ENCODE results near the gene NFATC2.

NFATC2 gene

DNA sequence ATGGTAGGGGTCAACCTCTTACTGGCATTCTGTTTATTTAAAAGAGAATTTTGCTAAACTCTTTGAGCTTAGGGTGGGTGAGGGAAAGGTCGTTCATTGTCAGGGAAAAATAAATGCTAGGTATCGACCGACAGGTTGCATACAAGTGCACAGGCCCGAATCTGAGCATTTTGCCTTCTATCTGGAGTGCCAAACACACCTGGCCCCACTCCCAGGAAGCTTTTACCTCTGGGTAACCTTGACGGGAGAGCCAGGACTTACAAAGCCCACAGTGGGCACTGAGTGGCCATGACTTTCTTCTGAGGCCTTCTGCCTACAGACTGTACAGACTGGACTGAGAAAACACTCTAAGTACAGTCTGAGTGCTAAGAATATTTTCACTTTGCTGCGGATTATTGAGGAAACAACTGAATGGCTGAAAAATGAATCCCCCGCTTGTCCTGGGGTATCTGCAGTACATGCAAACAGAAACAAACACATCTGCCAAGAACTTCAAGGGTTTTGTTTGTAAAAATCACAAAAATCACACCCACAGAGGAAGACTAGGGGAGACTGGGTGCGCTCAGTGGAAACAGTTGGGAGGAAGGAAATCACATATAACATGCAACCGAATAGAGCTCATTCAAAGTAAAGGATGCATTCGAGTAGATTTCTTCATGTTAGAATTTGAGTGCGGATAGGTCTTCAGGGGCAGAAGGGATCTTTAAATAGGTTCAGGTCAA, 152.8 kb downstream of the NFATC2 start:
- no peak for DNase-seq (ENCODE audit: low spot score)

DNA sequence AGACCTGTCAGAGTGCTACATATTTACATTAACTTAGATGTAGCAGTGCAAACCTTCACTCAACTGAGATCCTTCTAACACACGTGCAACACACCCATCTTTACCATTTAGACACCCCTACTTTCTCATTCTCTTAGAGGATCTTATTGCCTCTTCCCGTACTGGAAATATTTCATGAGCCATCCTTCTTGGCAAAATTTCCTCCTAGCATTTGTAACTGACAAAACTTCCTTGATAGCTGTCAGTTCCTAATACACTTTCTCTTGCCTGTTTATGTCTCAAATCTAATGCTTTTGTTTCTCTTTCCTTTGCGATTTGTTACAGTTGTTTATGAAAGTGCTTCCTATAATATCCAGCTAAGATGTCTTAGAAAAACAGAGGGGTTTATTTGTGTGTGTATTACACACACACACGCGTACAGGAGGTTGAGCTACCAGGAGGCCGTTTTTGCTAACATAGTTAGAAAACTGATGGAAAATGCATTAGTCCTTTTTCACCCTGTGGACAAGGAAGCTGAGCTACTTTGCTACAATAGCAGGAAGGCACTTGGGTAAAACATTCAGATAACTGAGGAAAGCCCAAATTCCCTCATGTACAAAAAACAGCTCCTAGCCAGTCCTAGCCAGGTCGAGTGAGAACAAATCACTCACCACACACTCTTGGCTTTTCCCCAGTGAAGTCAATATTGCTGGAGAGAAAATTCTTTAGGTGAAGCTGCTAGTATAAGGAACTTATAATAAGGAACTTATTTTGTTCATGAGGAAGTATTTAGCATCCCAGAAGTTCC, 153.6 kb downstream of the NFATC2 start:
- no peak for DNase-seq (ENCODE audit: low spot score)

DNA sequence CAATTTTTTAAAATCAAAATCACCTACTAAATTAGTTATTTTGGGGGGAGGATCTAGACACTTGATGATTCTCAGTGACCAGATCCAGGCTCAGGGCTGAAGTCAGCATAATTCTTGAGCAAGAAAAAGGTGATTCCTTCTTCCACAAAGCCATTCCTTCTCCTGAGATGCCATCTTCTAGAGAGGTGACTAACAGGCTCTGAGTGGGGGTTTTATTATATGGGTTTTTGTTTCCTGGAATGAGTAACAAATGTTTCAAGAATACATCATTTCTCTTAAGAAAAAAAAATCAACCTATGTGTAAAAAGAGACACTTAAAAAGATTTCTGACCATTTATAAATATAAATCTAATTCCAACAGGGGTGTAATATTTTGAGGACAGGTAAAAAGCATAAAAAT, 154.3 kb downstream of the NFATC2 start:
- no peak for DNase-seq (ENCODE audit: low spot score)

DNA sequence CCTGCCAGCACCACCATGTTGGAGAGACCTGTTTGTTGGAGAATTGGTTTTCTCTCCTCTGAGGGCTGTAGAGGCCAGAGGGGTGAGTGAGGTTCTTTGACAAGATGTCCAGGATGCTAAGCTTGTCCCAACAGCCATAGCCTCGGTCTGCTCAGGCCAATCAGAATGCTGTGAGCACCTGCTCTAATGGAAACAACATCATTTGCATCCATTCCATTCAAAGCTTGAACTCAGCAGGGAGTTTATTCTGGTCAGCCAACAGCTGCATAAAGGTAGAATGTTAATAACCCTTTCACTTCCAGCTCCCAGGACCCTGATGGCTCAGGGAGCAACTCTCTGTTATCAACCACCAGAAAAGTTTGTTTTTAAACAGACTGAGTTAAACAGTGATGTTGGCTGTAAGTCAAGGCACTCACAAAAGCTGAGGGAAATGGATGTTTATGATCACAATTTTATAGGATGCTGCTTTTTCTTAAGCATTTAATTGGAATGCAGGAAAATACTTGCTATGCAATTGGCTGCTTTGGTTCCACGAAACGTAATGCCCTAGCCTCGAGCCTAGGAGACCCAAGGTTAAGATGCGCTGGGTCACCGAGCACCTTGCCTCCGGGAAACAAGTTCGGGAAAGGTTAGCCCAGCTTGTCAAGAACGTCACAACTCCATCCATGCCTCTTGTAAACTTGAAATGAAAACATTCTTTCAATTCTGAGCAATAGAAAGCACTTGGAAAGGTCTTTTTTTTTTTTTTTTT, 155.2 kb downstream of the NFATC2 start:
- no peak for DNase-seq (ENCODE audit: low spot score)

DNA sequence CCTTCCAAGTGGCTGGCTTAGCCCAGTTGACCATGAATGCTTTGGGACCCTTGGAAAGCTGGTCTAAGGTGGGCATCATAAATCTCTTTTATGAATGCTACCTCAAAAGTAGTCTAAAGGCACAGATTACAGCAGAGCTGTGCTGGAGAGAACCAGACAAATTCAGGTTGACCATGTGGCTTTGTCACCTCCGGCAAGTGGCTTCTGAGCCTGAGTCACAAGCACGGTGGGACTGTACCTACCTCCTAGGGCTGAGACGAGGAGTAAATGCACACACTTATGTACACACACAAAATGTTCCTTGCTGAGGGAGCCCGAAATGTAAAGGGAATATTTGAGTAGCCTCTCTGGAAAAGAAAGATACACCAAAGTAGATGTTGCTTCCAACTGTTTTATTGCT, 155.9 kb downstream of the NFATC2 start:
- DNase-seq (ENCODE audit: low spot score): peak; percentile 37

DNA sequence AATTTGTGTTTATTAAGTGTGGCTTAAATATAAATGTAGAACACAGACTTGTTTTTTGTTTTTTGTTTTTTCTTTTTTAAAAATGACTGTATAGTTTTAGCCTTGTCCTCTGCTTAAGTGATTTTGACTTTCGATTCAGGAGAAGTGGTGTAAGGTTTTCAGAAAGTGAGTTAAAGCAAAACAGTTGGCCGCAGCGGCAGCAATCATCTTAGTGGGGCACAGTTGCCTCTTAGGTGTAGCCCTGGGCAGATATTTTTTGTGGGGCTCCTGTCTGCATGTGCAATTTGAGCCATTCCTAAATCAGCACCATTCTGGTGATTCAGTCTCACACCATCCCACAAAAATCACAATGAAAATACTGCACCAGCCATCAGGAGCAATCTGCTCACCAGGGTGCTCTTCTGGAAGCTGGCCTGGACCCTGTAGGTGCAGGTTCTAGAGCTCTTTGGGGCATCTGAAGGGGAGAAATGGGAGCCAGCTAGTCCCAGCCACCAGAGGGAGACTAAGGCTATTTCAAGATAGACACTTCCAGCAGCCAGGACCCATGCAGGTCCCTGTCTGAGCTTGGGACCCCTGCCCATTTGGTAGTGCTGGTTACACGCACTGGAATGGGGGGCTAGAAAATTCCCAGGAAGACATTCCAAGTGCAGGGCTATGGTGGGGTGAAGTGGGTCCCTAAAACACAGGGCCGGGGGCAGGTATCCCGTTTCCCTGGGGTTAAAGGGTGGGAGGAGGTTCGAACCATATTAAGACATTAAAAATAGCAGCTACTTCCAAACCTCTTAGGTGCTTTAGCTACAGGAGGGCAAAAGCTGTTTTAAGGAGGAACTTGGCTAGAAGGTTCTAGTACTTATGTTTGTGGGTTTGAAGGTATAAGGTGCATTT, 156.6 kb downstream of the NFATC2 start:
- DNase-seq (ENCODE audit: low spot score): peak; percentile 43

DNA sequence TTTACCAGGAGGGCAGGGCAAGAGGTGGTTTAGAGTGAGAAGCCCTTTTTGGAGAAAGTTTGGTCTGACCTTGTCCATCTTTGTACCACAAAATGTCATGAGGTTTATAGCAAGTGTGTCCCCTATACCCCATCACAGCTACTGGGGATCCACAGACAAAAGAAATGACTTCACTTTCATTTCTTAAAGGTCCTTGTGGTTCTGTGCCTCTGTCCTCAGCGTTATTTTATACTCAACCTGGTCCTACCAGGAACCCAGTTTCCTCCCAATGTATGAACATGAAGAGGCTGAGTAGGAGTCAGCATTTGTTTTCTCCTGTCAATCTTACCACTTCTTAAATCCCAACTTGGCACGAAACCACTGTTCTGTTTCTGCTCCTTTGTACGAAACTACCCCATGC, 157.6 kb downstream of the NFATC2 start:
- no peak for DNase-seq (ENCODE audit: low spot score)

DNA sequence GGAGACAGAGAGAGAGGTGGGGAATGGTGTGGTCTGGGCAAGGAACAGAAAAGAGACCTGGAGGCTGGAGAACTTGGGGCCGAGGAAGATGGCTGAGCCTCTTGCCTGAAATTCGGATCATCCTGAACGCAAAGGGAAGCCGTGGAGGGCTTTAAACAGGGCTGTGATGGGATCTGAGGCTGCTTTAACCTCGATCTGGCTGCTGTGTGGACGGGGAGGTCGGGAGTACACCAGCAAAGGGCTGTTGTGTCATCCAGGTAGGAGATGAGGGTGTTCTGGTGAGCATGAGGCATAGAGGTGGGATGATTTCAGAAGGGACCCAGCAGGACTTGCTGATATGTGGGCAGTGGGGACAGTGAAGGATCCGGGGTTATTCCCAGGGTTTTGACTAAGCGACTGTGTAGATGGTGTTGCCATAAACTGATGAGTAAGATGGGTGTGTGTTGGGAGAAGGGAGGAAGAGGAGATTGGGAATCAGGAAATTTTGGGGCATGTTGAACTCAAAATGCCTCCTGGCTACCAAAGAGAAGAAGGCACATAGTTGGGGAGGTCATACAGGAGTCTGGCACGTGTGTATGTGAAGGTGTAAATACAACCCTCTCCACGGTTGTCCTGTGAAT, 158.5 kb downstream of the NFATC2 start:
- DNase-seq (ENCODE audit: low spot score): no peak

DNA sequence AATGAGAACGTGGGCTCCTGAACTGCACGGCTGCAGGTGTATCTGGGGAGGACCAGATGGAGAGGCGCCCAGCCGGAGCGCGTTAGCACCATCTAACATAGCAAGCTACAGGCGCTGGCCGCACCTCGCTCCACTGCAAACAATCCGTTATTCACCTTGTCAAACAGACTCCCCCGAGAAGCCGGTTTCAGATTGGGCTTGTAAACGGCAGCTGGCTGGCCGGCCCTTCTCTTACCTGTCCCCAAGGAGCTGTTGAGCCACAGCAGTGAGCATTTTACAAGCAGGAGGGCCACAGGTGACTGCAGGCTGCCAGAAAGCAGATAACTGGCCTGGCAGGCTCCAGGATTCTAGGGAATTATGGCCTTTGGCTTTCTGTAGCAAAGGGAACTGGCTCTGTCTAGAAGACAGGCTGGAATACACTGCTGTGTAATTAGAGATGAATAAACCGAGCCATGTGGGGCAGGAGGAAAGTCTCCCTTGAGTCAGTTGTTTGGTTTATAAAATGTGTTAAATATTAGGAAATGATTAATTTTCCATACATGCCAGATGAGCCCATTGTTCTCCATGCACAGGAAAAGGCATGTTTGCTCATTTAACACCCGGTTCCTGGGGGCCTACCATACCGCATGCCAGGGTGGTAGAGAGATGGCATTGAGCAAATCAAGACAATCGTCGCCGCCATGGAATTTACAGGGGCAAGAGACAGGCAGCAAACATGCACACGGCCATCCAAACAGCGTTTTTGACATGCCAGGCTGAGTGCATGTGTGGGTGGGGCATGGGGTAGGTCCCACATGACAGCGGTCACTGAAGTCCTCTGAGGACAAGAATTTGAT, 159.3 kb downstream of the NFATC2 start:
- no peak for DNase-seq (ENCODE audit: low spot score)

DNA sequence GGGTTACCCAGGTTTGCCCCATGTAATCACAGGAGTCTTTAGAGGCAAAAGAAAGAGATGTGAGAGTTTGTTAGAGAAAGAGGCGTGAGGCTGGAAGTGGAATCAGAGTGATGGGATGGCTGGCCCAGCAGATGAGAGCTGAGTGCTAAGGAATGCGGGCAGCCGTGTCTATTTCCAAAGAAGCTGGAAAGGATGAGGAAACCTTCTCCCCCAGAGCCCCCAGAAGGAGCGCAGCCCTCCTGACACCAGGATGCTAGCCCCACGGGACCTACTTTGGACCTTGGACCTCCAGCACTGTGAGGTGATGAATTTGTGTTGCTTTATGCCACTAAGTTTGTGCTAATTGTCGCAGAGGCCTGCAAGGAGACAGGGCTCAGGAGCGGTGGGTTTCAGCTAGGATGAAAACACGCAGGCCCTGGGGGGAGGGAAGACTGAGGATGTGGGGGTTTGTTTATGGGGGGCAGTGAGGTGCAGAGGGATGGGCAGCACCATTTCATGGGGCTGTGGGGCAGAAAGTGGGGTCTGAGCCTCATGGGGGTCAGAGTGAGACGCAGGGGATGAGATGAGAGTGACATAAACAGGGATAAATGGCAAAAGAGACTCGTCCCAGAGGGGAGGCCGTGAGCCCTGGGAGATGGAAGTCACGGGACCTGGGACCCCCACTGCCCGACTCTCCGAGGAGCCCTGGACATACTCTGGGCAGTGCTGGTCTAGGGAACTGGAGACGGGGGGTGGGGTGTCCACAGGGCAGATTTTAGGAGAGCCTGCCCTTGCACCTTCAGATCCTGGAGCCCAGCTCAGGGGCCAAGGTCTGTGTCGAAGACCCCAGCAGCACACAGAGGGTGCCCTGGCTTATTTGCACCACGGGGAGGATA, 160.2 kb downstream of the NFATC2 start:
- no peak for DNase-seq (ENCODE audit: low spot score)

DNA sequence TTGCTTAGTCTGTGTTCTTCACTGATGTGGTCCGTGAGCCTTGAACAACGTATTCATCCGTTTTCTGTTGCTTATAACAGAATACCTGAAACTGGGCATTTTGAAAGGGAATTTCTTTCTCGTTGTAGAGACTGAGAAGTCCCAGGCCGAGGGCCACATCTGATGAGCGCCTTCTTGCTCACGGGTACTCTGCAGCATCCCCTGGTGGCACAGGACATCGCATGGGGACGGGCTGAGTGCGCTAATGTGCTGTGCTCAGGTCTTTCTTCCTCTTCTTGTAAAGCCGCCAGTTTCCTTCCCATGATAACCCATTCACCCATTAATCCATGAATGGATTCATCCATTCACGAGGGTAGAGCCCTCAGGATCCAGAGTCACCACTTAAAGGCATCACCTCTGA, 161.0 kb downstream of the NFATC2 start:
- DNase-seq (ENCODE audit: low spot score): no peak

DNA sequence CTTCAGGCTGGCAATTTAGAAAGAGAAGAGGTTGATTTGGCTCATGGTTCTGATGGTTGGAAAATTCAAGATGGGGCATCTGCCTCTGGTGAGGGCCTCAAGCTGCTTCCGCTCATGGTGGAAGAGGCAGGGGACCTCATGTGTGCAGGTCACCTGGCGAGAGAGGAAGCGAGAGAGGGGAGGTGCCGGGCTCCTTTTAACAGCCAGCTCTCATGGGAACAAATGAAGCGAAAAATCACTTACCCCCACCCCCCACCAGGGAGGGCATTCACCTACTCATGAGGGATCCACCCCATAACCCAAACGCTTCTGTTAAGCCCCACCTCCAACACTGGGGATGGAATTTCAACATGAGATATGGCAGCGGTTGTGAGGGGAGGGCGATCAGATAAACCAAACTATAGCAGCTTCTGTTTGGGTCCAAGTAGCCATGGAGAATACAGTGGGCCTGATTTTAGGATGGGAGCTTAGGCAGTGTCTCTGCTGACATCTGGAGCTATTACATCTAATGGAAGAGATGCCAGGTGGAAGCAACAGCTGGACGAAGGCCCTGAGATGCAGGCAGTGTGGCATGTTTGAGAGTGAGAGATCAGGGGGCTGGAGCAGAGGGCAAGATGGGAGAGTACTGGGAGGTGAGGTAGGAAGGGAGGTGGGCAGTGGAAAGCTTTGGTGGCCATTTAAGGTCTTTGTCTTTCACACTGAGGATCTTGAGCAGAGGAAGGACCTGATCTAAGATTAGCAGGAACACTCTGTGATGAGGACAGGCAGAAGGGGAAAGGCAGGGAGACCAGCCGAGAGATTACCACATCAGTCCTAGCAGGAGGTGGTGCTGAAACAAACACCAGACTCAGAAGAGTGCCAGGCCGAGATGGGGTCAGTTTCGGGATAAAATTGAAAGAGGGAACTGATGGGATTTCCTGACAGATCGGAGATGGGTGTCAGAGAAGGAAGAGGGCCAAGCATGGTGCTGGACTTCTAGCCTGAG, 161.8 kb downstream of the NFATC2 start:
- no peak for DNase-seq (ENCODE audit: low spot score)

DNA sequence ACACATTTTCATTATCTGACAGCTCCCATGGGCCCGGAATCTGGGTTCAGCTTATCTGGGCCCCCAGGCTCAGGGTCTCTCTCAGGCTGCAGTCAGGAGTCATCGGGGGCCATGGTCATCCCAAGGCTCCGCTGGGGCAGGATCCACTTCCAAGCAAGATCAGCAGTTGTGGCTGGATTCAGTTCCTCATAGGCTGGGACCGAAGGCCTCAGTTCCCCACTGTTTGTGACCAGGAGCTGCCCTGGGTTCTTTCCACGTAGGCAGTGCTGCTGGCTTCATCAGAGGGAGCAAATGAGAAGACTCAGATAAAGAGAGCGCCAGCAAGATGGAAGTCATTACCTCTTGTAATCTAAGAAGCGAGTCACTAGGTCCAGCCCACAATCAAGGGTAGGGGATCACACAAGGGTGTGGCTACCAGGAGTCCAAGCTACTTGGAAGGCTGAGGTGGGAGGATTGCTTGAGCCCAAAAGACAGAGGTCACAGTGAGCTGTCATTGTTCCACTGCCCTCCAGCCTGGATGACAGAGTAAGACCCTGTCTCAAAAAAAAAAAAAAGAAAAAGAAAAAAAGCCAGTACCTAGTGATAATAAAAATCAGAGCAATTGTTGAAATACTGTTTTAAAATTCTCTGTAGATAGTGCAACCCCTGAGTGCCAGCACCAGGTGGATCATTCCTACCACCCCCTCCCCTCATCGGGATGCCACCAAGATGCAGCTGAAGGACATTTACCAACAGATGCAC, 162.7 kb downstream of the NFATC2 start:
- no peak for DNase-seq (ENCODE audit: low spot score)

DNA sequence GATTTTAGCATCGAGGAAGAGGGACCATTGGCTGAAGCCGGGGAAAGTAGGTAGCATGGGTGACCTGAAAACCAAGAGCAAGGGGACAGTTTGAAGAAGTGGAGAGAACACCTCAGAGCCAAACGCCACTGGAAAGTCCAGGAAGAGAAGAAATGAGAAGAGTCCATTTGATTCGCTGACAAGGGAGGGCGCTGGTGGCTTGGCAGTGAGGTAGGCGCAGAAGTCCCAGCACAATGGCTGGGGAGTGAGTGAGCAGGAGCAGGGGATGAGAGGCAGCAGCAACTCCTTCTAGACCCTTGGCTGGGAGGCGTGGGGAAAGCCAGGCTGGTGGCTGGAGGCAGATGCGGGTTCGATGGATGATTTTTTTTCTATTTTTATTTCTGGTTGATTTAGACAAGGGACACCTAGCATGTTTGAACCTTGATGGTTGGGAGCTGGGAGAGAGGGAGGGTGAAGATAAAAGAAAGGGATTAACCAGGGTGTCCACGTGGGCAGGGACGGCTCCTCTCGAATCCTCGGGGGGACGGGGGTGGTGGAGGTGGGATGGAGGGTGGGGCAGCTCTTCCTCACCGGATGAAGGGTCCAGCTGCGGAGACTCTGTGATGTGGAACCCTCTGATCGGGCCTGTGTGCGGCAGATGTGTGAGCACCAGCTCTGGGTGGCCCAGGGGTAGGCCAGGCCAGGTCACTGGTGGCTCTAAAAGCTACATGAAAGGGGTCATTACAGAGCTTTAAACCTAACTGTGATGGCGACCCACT, 164.2 kb downstream of the NFATC2 start:
- no peak for DNase-seq (ENCODE audit: low spot score)

DNA sequence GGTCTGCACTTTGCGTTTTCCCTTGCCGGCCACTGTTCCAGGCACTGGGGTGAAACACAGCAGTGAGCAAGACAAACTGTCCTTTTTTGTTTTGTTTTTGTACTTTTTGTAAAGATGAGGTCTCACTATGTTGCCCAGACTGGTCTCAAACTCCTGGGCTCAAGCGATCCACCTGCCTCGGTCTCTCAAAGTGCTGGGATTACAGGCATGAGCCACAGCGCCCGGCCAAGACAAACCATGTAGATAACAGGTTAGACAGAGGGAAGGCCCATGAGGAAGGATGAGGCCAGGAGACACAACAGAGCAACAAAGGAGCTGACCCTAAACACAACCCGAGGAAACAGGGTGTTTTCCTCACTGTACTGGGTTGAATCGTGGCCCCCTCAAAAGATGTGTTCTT, 165.4 kb downstream of the NFATC2 start:
- DNase-seq (ENCODE audit: low spot score): no peak

DNA sequence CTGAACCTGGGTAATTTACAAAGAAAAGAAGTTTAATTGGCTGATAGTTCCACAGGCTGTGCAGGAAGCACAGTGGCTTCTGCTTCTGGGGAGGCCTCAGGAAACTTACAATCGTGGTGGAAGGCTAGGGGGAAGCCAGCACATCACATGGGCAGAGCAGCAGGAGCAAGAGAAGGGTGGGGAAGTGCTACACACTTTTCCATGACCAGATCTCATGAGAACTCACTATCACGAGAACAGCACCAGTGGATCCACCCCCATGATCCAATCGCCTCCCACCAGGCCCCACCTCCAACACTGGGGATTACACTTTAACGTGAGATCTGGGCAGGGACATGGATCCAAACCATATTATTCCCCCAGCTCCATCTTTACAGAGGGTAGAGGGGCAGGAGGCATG, 166.4 kb downstream of the NFATC2 start:
- no peak for DNase-seq (ENCODE audit: low spot score)

DNA sequence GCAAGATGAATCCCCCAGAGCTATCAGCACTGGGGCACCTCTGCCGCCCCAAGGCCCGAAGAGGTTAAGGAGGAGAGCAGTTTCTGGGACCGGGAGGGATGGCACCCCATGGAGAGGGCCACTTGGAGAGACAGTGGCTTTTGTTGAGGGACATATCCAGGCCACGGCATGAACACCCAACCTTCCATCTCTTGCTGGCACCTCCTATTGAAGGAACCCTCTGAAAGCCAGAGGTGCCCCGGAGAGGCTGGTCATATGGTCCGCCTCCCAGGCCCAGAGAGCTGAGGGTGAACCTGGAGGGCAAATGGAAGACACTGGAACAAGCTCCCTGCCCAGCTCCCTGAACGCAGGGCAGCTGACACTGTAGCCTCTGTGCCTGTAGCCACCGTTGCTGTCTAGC, 167.0 kb downstream of the NFATC2 start:
- DNase-seq (ENCODE audit: low spot score): no peak
